T-cell (primary cell): ENCODE measurements around the gene SLK. TPM values are rescaled to one million over a fixed set of nuclear protein-coding genes. Genes with fewer than 3 reads are reported as not detected.
A peak's percentile ranks its signal among the peaks of the same experiment; 100 is the strongest.

Source experiments
- ATAC-seq, 4 experiments: fragments of 200-7000 bp in 3 of 4; fragments of 150-1000 bp in 1 of 4; cut with Tn5 transposase; replicated peaks in 1 of 4; 1 replicate in 3 of 4; 2 replicates in 1 of 4; pipeline ENCODE4 v1.10.0; 2021; ENCODE audit warnings: moderate library complexity in 3 of 4, mild to moderate bottlenecking in 2 of 4, moderate number of reproducible peaks in 1 of 4
- CTCF ChIA-PET, 2 donors: fragments of 300-600 bp; sonication (Branson Sonifier 250); formaldehyde crosslinking; loops; one replicate each; lab custom pipeline; 2022; ENCODE audit warnings: antibody characterized with exemption in 2 of 2; lab: Charles Lee
- POLR2A ChIA-PET, 2 donors: fragments of 300-600 bp; sonication (Branson Sonifier 250); formaldehyde crosslinking; loops; one replicate each; lab custom pipeline; 2022; ENCODE audit warnings: antibody characterized with exemption in 2 of 2; lab: Charles Lee
- DNase-seq, 35 experiments: peaks; one replicate each; pipeline versions ENCODE4 v3.0.0 to v3.0.0-alpha.2; 2013 to 2023
- H3K27ac ChIP-seq: one replicate; pipeline ENCODE4 v1.5.1; 2013; ENCODE audit warnings: low read length
- H3K27me3 ChIP-seq, 2 experiments: replicated peaks in 1 of 2; 1 replicate in 1 of 2; 2 replicates in 1 of 2; pipeline versions ENCODE4 v1.6.1 to v1.7.0; 2013; ENCODE audit warnings: low read length in 1 of 2, mixed read lengths in 1 of 2; ENCODE audit not compliant: control insufficient read depth in 2 of 2, insufficient read depth in 2 of 2; ENCODE audit errors: extremely low read depth in 1 of 2
- H3K36me3 ChIP-seq, 2 donors: 1 replicate in 1 of 2; 2 replicates in 1 of 2; pipeline versions ENCODE4 v1.6.1 to v1.7.0; 2013; ENCODE audit warnings: low read length in 1 of 2; ENCODE audit not compliant: control insufficient read depth in 2 of 2, insufficient read depth in 1 of 2; ENCODE audit errors: extremely low read depth in 1 of 2
- H3K4me1 ChIP-seq, 2 experiments: 1 replicate in 1 of 2; 2 replicates in 1 of 2; pipeline versions ENCODE4 v1.6.1 to v1.7.0; 2013; ENCODE audit warnings: low read length in 2 of 2, mixed read lengths in 1 of 2; ENCODE audit not compliant: insufficient read depth in 2 of 2, control insufficient read depth in 1 of 2; ENCODE audit errors: extremely low read depth in 1 of 2
- H3K4me3 ChIP-seq, 2 donors: 1 replicate in 1 of 2; 2 replicates in 1 of 2; pipeline versions ENCODE4 v1.5.1 to v1.7.0; 2013; ENCODE audit warnings: mild to moderate bottlenecking in 2 of 2, low read length in 1 of 2, moderate library complexity in 1 of 2; ENCODE audit not compliant: control insufficient read depth in 1 of 2; ENCODE audit errors: extremely low read depth in 1 of 2
- H3K9me3 ChIP-seq: 2 replicates; pipeline ENCODE4 v1.7.0; 2013
- H3K27ac Mint-ChIP-seq, 2 donors: one replicate each; pipeline ENCODE4 v1.8.0; 2020 to 2021; ENCODE audit warnings: mild to moderate bottlenecking in 2 of 2, mixed read lengths in 2 of 2
- H3K27me3 Mint-ChIP-seq, 2 donors: one replicate each; pipeline ENCODE4 v1.8.0; 2021 to 2022; ENCODE audit warnings: mixed read lengths in 2 of 2
- H3K36me3 Mint-ChIP-seq: one replicate; pipeline ENCODE4 v1.8.0; 2021; ENCODE audit warnings: mixed read lengths
- H3K4me1 Mint-ChIP-seq, 3 donors: one replicate each; pipeline ENCODE4 v1.8.0; 2020 to 2022; ENCODE audit warnings: mixed read lengths in 3 of 3, mild to moderate bottlenecking in 1 of 3
- H3K4me3 Mint-ChIP-seq, 3 donors: one replicate each; pipeline ENCODE4 v1.8.0; 2020 to 2022; ENCODE audit warnings: mild to moderate bottlenecking in 3 of 3, mixed read lengths in 3 of 3, moderate library complexity in 3 of 3
- H3K9me3 Mint-ChIP-seq, 3 donors: one replicate each; pipeline ENCODE4 v1.8.0; 2020 to 2022; ENCODE audit warnings: mixed read lengths in 3 of 3
- WGBS: methylation state at CpG from one replicate; pipeline ENCODE4 v1.1.5; 2013; ENCODE audit warnings: missing lambda C conversion rate; ENCODE audit not compliant: insufficient coverage; 5-methylcytosine and 5-hydroxymethylcytosine counted together
- total RNA-seq, 35 experiments: library from RNA in 6 of 35; stranded (reverse) in 6 of 35; fragments of 120-200 nt in 1 of 35; gene quantifications; one replicate each; pipeline versions ENCODE4 v1.2.1 to v1.2.4 and lab custom pipeline; 2013 to 2026

Gene SLK
- total RNA-seq, 5 donors from 2014 or later (not counting 1 experiment from before 2014, with no cell fraction given) = 20.9 to 30.4 (median 27.3) TPM

GRCh38 chr10:104026762-104027161 lies 59.8 kb downstream of the SLK start:
- no peak for DNase-seq
- ChIA-PET CTCF (interaction anchor here in 1 of 2 donors (1.5 kb wide), 1 partner anchor 12 kb away, joined by 4 read pairs; no protein-coding TSS in a partner anchor), POLR2A (no interaction called here)
- Mint-ChIP-seq H3K27ac (no peak overlapping the region), H3K9me3 (no peaks in the 10 kb centered on the region), H3K4me3 (no peak overlapping the region), H3K27me3 (no peaks in the 10 kb centered on the region), H3K4me1 (peaks cover 0 to 14% (median 0%) of the 10 kb centered on the region in 3 donors), H3K36me3 (peaks cover 54% of the 10 kb centered on the region)
- no peak for ATAC-seq
- WGBS = no CpG with 5 or more reads among the region's 2 CpGs
- Histone ChIP-seq H3K36me3 (peaks cover 7 to 67% of the 10 kb centered on the region in 2 donors), H3K27me3 (no peaks in the 10 kb centered on the region), H3K4me3 (no peak overlapping the region), H3K27ac (no peak overlapping the region), H3K9me3 (no peaks in the 10 kb centered on the region), H3K4me1 (peaks cover 0 to 2% of the 10 kb centered on the region in 2 experiments)

GRCh38 chr10:104028146-104028545 lies 61.2 kb downstream of the SLK start:
- Histone ChIP-seq H3K4me3 (no peak overlapping the region), H3K27me3 (no peaks in the 10 kb centered on the region), H3K4me1 (peaks cover 0 to 2% of the 10 kb centered on the region in 2 experiments), H3K27ac (no peak overlapping the region), H3K9me3 (no peaks in the 10 kb centered on the region), H3K36me3 (peaks cover 10 to 62% of the 10 kb centered on the region in 2 donors)
- ATAC-seq = peak; percentile 63 to 78 (median 70)
- peaks cover 43% of the 10 kb centered on the region for H3K36me3 Mint-ChIP-seq
- peak in 12 of 35 experiments; percentile 9 to 37 (median 14) for DNase-seq
- no peaks in the 10 kb centered on the region for H3K9me3 Mint-ChIP-seq
- WGBS = 57% methylated on average over 2 of the region's 6 CpGs
- H3K27me3 Mint-ChIP-seq = no peaks in the 10 kb centered on the region
- POLR2A ChIA-PET = no interaction called here
- peaks cover 0 to 16% (median 0%) of the 10 kb centered on the region in 3 donors for H3K4me1 Mint-ChIP-seq
- H3K27ac Mint-ChIP-seq = peak overlapping the region in 1 of 2 donors; percentile 53
- CTCF ChIA-PET = interaction anchor here (0.6 to 1.8 kb wide), 4 partner anchors 94 to 140 kb away, joined by 3 to 11 read pairs (median 4); partner anchors contain the start of gene SFR1 (in 1 of the 2)
- no peak overlapping the region for H3K4me3 Mint-ChIP-seq

- H3K4me3 Mint-ChIP-seq = no peak overlapping the region
- Histone ChIP-seq H3K4me1 (peaks cover 0 to 2% of the 10 kb centered on the region in 2 experiments), H3K4me3 (no peak overlapping the region), H3K27me3 (no peaks in the 10 kb centered on the region), H3K27ac (no peak overlapping the region), H3K36me3 (peaks cover 10 to 54% of the 10 kb centered on the region in 2 donors), H3K9me3 (no peaks in the 10 kb centered on the region)
- ChIA-PET CTCF (interaction anchor here (0.6 to 1.8 kb wide), 6 partner anchors 46 to 195 kb away, joined by 3 to 11 read pairs (median 4); partner anchors contain the start of gene SFR1 (in 1 of the 2)), POLR2A (interaction anchor here (0.6 to 0.7 kb wide), 4 partner anchors 17 to 659 kb away, joined by 3 to 4 read pairs (median 4); no protein-coding TSS in a partner anchor)
- peaks cover 0 to 16% (median 0%) of the 10 kb centered on the region in 3 donors for H3K4me1 Mint-ChIP-seq
- DNase-seq (no peak), ATAC-seq (no peak)
- no peaks in the 10 kb centered on the region for H3K9me3 Mint-ChIP-seq
- no CpG with 5 or more reads among the region's 4 CpGs for WGBS
- peak overlapping the region in 1 of 2 donors; percentile 59 for H3K27ac Mint-ChIP-seq
- peaks cover 36% of the 10 kb centered on the region for H3K36me3 Mint-ChIP-seq
- H3K27me3 Mint-ChIP-seq = no peaks in the 10 kb centered on the region
Measured at GRCh38 chr10:104028823-104029520, 62.0 kb downstream of the SLK start.

- Histone ChIP-seq H3K4me3 (no peak overlapping the region), H3K9me3 (no peaks in the 10 kb centered on the region), H3K4me1 (peaks cover 0 to 2% of the 10 kb centered on the region in 2 experiments), H3K27ac (no peak overlapping the region), H3K36me3 (peaks cover 5 to 48% of the 10 kb centered on the region in 2 donors), H3K27me3 (no peaks in the 10 kb centered on the region)
- CTCF ChIA-PET = interaction anchor here (0.6 to 1.8 kb wide), 4 partner anchors 46 to 195 kb away, joined by 4 to 11 read pairs (median 5); partner anchors contain the start of gene SFR1 (in 1 of the 2)
- DNase-seq (no peak), ATAC-seq (no peak)
- H3K27ac Mint-ChIP-seq = no peak overlapping the region
- H3K27me3 Mint-ChIP-seq = no peaks in the 10 kb centered on the region
- H3K36me3 Mint-ChIP-seq = peaks cover 31% of the 10 kb centered on the region
- WGBS = no CpG with 5 or more reads among the region's 6 CpGs
- no peaks in the 10 kb centered on the region for H3K9me3 Mint-ChIP-seq
- POLR2A ChIA-PET = interaction anchor here (0.6 to 0.7 kb wide), 3 partner anchors 17 to 659 kb away, joined by 3 to 4 read pairs (median 4); no protein-coding TSS in a partner anchor
- H3K4me3 Mint-ChIP-seq = no peak overlapping the region
- peaks cover 0 to 11% (median 0%) of the 10 kb centered on the region in 3 donors for H3K4me1 Mint-ChIP-seq
Measured at GRCh38 chr10:104029521-104029860, 62.6 kb downstream of the SLK start.

GRCh38 chr10:104031631-104032030 lies 64.7 kb downstream of the SLK start:
- no CpG with 5 or more reads among the region's 2 CpGs for WGBS
- Histone ChIP-seq H3K27ac (no peak overlapping the region), H3K4me3 (no peak overlapping the region), H3K36me3 (peaks cover 3 to 32% of the 10 kb centered on the region in 2 donors), H3K27me3 (no peaks in the 10 kb centered on the region), H3K4me1 (peaks cover 0 to 2% of the 10 kb centered on the region in 2 experiments), H3K9me3 (no peaks in the 10 kb centered on the region)
- no peak for ATAC-seq
- Mint-ChIP-seq H3K9me3 (no peaks in the 10 kb centered on the region), H3K36me3 (peaks cover 18% of the 10 kb centered on the region), H3K27ac (no peak overlapping the region), H3K27me3 (no peaks in the 10 kb centered on the region), H3K4me1 (peaks cover 0 to 6% (median 0%) of the 10 kb centered on the region in 3 donors), H3K4me3 (no peak overlapping the region)
- POLR2A ChIA-PET = interaction anchor here in 1 of 2 donors (1.2 kb wide), 1 partner anchor 27 kb away, joined by 3 read pairs; no protein-coding TSS in a partner anchor
- CTCF ChIA-PET = no interaction called here
- DNase-seq = no peak

GRCh38 chr10:104032144-104032775 lies 65.3 kb downstream of the SLK start:
- Histone ChIP-seq H3K27ac (no peak overlapping the region), H3K27me3 (no peaks in the 10 kb centered on the region), H3K36me3 (peaks cover 3 to 28% of the 10 kb centered on the region in 2 donors), H3K9me3 (no peaks in the 10 kb centered on the region), H3K4me1 (peaks cover 0 to 2% of the 10 kb centered on the region in 2 experiments), H3K4me3 (no peak overlapping the region)
- Mint-ChIP-seq H3K27me3 (no peaks in the 10 kb centered on the region), H3K27ac (no peak overlapping the region), H3K9me3 (no peaks in the 10 kb centered on the region), H3K4me3 (no peak overlapping the region), H3K36me3 (peaks cover 15% of the 10 kb centered on the region), H3K4me1 (peaks cover 0 to 6% (median 0%) of the 10 kb centered on the region in 3 donors)
- DNase-seq = no peak
- ChIA-PET CTCF (no interaction called here), POLR2A (interaction anchor here in 1 of 2 donors (1.2 kb wide), 1 partner anchor 27 kb away, joined by 3 read pairs; no protein-coding TSS in a partner anchor)
- ATAC-seq = no peak
- WGBS = 100% methylated on average over 3 of the region's 7 CpGs
